Spleen (tissue), 7 donors: ENCODE data around the gene APH1A.

Experiments used
- CTCF ChIP-seq, 11 experiments: fragments of 200-600 bp in 7 of 11; fragments of 450-650 bp in 4 of 11; sonication (generic) in 4 of 11; IDR thresholded peaks in 8 of 11; conservative IDR thresholded peaks in 3 of 11; 1 replicate in 7 of 11; 2 replicates in 4 of 11; pipeline versions ENCODE4 v1.4.0 to v1.8.0; 2016 to 2021; ENCODE audit warnings: antibody characterized with exemption in 11 of 11, inconsistent platforms in 4 of 11, mild to moderate bottlenecking in 1 of 11
- POLR2A ChIP-seq, 3 donors: fragments of 450-650 bp; IDR thresholded peaks; one replicate each; pipeline ENCODE4 v1.5.1; 2017; ENCODE audit warnings: antibody characterized with exemption in 3 of 3, mild to moderate bottlenecking in 1 of 3
- POLR2AphosphoS5 ChIP-seq, 3 donors: sonication (generic); formaldehyde crosslinking; IDR thresholded peaks; one replicate each; pipeline ENCODE4 v1.5.1; 2017; ENCODE audit warnings: antibody characterized with exemption in 3 of 3
- donor health status: DM: no; HTN: no; CAD: no; lungs with moderate emphysema.
- donor health status: DM: no; HTN: no; CAD: no.
- donor health status: DM: no; HTN: no; CAD: no.

- TF ChIP-seq POLR2A (IDR thresholded peaks at IDR 0.05): no peak
- TF ChIP-seq CTCF (IDR thresholded peaks at IDR 0.05 in 8 of 11, conservative IDR thresholded peaks at IDR 0.05 in 3 of 11): no peak
- no peak for TF ChIP-seq POLR2AphosphoS5 (IDR thresholded peaks at IDR 0.05)
Measured at GRCh38 chr1:150280138-150280707, 11.4 kb upstream of the APH1A start.
